Mammary epithelial cell (primary cell): ENCODE measurements around the gene KLHL17.

ENCODE experiments used
- EZH2 ChIP-seq: IDR thresholded peaks from 2 replicates; pipeline ENCODE4 v1.6.1; 2012; ENCODE audit warnings: low read length, inconsistent platforms, borderline replicate concordance
- TF ChIP-seq, protein P1 (sequence below), 2 donors: IDR thresholded peaks in 1 of 2; conservative IDR thresholded peaks in 1 of 2; 2 replicates each; pipeline ENCODE4 v1.5.1; 2011 to 2012; ENCODE audit warnings: inconsistent platforms in 2 of 2, low read length in 2 of 2, mild to moderate bottlenecking in 2 of 2, control low read depth in 1 of 2, low read depth in 1 of 2; ENCODE audit not compliant: insufficient read depth in 1 of 2; ENCODE audit errors: extremely low read depth in 1 of 2

DNA sequence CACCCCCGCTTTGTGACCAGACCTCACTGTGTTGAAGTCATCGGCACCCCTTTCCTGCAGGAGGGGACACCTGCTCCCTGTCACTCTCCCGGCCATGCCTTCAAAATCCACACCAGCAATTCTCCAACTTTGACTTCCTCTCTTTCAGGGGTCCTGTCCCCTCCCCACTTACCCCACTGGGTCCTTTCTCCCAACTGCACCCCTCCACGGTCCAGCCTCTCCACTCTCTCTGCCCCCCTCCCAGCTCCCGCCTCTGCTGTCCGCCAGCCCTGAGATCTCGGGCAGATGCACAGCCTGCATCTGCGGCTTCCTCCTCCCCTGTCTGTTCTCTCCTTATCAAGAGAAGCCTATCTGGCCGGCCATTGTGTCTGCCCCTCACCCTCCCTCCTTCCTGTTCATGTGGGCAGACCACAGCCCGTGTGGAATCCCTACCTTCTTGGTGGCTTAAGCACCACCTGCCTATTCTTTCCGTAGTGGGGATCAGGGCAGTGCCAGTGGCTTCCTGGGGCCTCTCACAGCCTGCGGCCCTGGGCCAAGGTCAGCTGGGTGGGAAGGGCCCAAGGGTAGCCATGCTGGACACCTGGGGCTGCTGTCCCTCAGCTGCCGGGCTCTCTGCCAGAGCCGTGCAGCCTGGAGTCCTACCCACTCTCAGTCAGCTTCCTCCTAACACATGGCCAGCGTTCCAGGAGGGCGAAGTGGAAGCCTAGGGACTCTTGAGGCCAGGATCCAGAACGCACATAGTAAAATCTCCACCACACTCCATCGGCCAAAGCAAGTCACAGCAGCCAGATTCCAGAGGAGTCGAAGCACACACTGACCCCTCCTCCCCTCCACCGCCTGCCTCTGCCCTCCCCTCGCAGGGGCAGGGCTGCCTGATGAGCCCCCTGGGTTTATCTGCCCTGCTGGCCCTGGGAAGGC is 44.7 kb downstream of the KLHL17 start:
- TF ChIP-seq, protein P1, sequence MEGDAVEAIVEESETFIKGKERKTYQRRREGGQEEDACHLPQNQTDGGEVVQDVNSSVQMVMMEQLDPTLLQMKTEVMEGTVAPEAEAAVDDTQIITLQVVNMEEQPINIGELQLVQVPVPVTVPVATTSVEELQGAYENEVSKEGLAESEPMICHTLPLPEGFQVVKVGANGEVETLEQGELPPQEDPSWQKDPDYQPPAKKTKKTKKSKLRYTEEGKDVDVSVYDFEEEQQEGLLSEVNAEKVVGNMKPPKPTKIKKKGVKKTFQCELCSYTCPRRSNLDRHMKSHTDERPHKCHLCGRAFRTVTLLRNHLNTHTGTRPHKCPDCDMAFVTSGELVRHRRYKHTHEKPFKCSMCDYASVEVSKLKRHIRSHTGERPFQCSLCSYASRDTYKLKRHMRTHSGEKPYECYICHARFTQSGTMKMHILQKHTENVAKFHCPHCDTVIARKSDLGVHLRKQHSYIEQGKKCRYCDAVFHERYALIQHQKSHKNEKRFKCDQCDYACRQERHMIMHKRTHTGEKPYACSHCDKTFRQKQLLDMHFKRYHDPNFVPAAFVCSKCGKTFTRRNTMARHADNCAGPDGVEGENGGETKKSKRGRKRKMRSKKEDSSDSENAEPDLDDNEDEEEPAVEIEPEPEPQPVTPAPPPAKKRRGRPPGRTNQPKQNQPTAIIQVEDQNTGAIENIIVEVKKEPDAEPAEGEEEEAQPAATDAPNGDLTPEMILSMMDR (conservative IDR thresholded peaks at IDR 0.05 in 1 of 2, IDR thresholded peaks at IDR 0.05 in 1 of 2; ENCODE audit: extremely low read depth in 1 of 2, insufficient read depth in 1 of 2, low read depth in 1 of 2, low read length in 2 of 2), result no peak
- TF ChIP-seq EZH2, result no peak
